ENCODE results near the gene OR56A5. TPM values are rescaled to one million over a fixed set of nuclear protein-coding genes. Genes with fewer than 3 reads are reported as not detected.

Gene OR56A5
- total RNA-seq, 2 donors from 2014 or later: not detected

DNA sequence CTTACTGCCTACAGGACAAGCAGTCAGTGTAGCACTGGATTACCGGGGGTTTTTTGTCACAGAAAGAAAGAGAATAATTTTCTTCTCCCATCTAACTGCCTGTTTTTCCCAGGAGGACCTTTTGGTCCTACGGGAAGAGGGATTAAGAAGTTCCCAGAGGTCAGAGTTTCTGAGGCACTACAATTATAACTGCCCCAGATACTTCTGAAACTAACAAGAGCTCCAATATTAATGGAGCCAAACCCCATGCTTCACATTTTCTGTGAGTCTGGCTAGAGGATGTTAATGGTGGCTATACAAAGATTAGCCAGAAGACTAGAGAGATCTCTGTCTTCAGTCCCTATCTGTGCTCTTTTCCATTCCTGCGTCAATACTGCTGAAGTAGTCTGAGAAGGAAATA, 26.3 kb downstream of the OR56A5 start, which contains the start of gene OR56A3:
Gene OR56A3 (plus strand): TSS at position 301 of the 400 bp plus-strand sequence. CDS start 5,096 bp downstream, outside the sequence.
- Histone ChIP-seq H3K27me3 (no peaks in the 10 kb centered on the region), H3K4me3 (no peak within 1 kb of the TSS), H3K27ac (no peak within 1 kb of the TSS), H3K4me1 (no peaks in the 10 kb centered on the region), H3K9me3 (no peaks in the 10 kb centered on the region), H3K36me3 (no peaks in the 10 kb centered on the region)
- DNase-seq (ENCODE audit: low spot score): no peak
- TF ChIP-seq, protein P1, sequence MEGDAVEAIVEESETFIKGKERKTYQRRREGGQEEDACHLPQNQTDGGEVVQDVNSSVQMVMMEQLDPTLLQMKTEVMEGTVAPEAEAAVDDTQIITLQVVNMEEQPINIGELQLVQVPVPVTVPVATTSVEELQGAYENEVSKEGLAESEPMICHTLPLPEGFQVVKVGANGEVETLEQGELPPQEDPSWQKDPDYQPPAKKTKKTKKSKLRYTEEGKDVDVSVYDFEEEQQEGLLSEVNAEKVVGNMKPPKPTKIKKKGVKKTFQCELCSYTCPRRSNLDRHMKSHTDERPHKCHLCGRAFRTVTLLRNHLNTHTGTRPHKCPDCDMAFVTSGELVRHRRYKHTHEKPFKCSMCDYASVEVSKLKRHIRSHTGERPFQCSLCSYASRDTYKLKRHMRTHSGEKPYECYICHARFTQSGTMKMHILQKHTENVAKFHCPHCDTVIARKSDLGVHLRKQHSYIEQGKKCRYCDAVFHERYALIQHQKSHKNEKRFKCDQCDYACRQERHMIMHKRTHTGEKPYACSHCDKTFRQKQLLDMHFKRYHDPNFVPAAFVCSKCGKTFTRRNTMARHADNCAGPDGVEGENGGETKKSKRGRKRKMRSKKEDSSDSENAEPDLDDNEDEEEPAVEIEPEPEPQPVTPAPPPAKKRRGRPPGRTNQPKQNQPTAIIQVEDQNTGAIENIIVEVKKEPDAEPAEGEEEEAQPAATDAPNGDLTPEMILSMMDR (IDR thresholded peaks at IDR 0.05): no peak

DNA sequence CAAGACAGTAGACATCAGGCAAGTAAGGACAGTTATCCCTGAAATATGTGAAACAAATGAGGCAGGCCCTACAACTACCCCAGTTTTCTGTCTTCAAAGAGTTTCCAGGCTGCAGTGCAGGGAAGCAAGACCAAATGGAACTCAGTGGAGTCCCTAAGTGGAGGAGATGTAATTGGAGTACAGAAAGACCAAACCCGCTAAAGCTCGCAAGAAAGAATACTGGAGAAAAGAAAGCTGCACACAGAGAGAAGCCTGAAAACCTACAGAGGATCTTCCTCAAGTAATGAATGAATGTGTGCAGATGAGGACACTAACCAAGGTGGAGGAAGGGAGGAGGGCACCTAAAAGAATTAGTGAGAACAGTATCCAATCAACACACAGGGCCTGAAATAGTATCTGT, 27.5 kb downstream of the OR56A5 start:
- TF ChIP-seq, protein P1 (IDR thresholded peaks at IDR 0.05): no peak
- no peaks in the 10 kb centered on the region for H3K27me3 ChIP-seq

DNA sequence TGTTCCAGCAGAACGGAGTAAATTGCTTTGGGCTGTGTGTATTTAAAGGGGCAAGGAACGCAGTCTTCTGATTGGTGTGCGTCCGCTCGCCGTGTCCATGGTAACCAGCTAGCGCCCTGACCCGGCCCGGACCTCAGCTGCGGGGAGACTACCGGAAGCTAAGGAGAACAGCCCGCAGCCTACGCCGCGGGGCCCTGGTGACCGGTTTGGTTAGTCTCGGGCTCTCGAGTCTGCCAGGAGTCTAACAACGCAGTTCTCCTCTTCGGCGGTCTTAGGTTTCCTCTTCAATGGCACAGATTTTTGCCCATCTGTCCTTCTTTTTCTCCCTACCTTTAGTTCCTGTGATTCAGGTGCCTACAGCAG, 29.7 kb downstream of the OR56A5 start:
- Histone ChIP-seq H3K9me3 (no peaks in the 10 kb centered on the region), H3K27ac (no peak overlapping the region), H3K4me3 (no peak overlapping the region), H3K27me3 (no peaks in the 10 kb centered on the region), H3K4me1 (no peaks in the 10 kb centered on the region), H3K36me3 (no peaks in the 10 kb centered on the region)
- TF ChIP-seq, protein P1 (IDR thresholded peaks at IDR 0.05): no peak
- no peak for DNase-seq (ENCODE audit: low spot score)

More for the DNA sequence above, 27.5 kb downstream of the OR56A5 start:
- no peak overlapping the region for H3K27ac ChIP-seq
- H3K4me1 ChIP-seq: no peaks in the 10 kb centered on the region
- H3K4me3 ChIP-seq: no peak overlapping the region
- no peak for DNase-seq (ENCODE audit: low spot score)
- no peaks in the 10 kb centered on the region for H3K36me3 ChIP-seq
- no peaks in the 10 kb centered on the region for H3K9me3 ChIP-seq

DNA sequence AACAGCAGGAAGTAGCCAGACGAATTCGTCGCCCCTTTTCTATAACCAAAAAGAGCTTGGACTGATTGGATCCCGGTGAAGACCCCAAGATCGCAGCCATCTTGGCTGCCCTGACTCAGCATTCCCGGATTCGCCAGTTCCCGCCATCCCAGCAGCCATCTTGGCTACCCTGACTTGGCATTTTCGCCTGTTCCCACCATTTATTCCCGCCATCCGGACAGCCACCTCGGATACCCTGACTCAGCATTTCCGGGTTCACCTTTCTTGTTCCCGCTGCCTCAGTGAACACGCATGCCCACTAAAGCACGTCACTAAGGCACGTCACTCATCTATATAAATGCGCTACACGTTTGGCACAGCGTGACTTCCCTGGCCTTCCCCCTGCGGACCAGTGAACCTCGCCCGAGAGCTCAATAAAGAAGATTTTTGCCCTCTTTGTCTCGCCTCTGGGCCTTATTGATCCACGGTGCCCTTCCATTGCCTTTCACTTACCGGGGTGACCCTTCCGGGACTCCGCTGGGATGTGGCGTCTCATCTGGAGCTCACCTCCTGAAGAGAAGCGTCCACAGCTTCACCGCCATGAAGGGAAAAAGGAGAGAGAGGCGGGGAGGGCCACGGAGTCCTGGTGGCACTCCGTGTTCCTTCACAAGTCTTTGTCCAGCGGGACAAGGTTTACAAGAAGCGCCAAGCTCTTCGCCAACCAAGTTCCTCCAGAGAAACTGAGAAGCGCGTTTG, 30.3 kb downstream of the OR56A5 start:
- H3K36me3 ChIP-seq: no peaks in the 10 kb centered on the region
- no peak overlapping the region for H3K4me3 ChIP-seq
- TF ChIP-seq, protein P1 (IDR thresholded peaks at IDR 0.05): no peak
- H3K27me3 ChIP-seq: no peaks in the 10 kb centered on the region
- DNase-seq (ENCODE audit: low spot score): no peak
- H3K4me1 ChIP-seq: no peaks in the 10 kb centered on the region
- H3K9me3 ChIP-seq: no peaks in the 10 kb centered on the region
- no peak overlapping the region for H3K27ac ChIP-seq

DNA sequence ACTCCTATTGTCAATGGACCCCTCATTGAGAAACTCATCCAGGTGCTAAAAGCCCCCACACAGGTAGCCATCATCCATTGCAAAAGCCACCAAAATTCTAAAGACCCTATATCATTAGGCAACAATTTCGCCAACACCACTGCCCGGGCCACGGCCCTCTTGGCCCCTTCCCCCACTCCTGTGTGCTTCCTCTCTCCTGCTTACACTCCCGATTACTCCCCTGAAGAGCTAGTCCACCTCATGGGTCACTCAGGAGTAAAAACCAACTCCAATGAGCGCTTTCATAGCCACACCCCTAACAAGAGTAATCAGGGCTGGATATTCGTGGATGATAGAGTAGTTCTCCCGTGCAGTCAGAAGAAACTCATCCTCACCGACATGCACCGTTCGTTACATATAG, 35.2 kb downstream of the OR56A5 start:
- H3K9me3 ChIP-seq: no peaks in the 10 kb centered on the region
- no peaks in the 10 kb centered on the region for H3K36me3 ChIP-seq
- no peak for DNase-seq (ENCODE audit: low spot score)
- TF ChIP-seq, protein P1 (IDR thresholded peaks at IDR 0.05): no peak
- H3K27me3 ChIP-seq: no peaks in the 10 kb centered on the region
- no peak overlapping the region for H3K27ac ChIP-seq
- no peaks in the 10 kb centered on the region for H3K4me1 ChIP-seq
- no peak overlapping the region for H3K4me3 ChIP-seq

DNA sequence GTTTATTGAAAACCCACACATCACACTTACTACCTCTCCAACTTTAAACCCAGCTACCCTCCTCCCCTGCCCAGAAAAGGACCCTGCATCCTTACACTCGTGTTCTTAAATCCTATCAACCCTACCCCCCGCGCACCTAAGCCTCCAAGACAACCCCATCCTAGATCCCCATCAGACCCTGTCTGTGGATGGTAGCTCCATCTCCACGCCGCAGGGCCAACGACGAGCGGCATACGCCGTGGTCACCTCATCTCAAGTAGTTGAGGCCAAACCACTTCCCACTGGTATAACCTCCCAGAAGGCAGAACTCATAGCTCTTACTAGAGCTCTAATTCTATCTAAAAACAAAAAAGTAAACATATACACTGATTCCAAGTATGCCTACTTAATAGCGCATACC, 35.6 kb downstream of the OR56A5 start:
- Histone ChIP-seq H3K4me1 (no peaks in the 10 kb centered on the region), H3K9me3 (no peaks in the 10 kb centered on the region), H3K27ac (no peak overlapping the region), H3K27me3 (no peaks in the 10 kb centered on the region), H3K36me3 (no peaks in the 10 kb centered on the region), H3K4me3 (no peak overlapping the region)
- DNase-seq (ENCODE audit: low spot score): no peak
- TF ChIP-seq, protein P1 (IDR thresholded peaks at IDR 0.05): no peak
